Erythroblast (primary cell): ENCODE data around the gene PLEKHH3.

Source experiments
- GATA1 ChIP-seq: IDR thresholded peaks from 2 replicates; pipeline ENCODE4 v1.6.1; 2011; ENCODE audit warnings: low read depth, mild to moderate bottlenecking, control low read depth, low read length, moderate library complexity
- POLR2A ChIP-seq: IDR thresholded peaks from 2 replicates; pipeline ENCODE4 v1.6.1; 2011; ENCODE audit warnings: mild to moderate bottlenecking, low read length

DNA sequence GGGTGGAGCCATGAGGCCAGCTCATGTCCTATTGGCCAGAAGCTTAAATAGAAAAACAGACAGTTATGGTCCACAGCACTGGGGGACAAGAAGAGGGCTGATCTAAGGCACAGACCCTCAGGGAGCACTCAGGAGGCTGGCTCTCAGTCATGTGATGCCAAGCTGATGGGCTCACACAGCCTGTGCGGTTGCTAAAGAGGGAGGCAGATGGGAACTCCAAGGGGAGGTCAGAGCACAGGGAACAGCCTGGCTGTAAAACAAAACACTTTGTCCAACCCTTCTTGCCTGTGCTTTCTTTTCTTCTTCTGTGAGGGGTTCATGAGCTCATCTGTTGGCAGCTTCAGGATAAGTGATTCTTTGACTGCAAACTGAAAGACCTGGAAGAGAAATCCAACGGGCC, 32.8 kb upstream of the PLEKHH3 start:
- TF ChIP-seq POLR2A (no peak), GATA1 (no peak)
